ENCODE data around the gene MAP3K20.
A peak's percentile ranks its signal among the peaks of the same experiment; 100 is the strongest.

Gene MAP3K20

GRCh38 chr2:173051463-173052215 lies 24.0 kb upstream of the MAP3K20 start:
- DNase-seq (ENCODE audit: low read depth) = no peak

- DNase-seq (ENCODE audit: low read depth) = peak; percentile 45
These were observed 22.5 kb upstream of the MAP3K20 start for GRCh38 chr2:173053043-173053699.

GRCh38 chr2:173054466-173054865 lies 21.2 kb upstream of the MAP3K20 start:
- peak; percentile 55 for DNase-seq (ENCODE audit: low read depth)

- no peak for DNase-seq (ENCODE audit: low read depth)
These were observed 18.8 kb upstream of the MAP3K20 start for GRCh38 chr2:173056705-173057364.

- no peak for DNase-seq (ENCODE audit: low read depth)
These were observed 17.5 kb upstream of the MAP3K20 start for GRCh38 chr2:173058097-173058496.

GRCh38 chr2:173058673-173059072 lies 17.0 kb upstream of the MAP3K20 start:
- no peak for DNase-seq (ENCODE audit: low read depth)

GRCh38 chr2:173059292-173059691 lies 16.4 kb upstream of the MAP3K20 start:
- no peak for DNase-seq (ENCODE audit: low read depth)

- peak; percentile 52 for DNase-seq (ENCODE audit: low read depth)
These were observed 15.6 kb upstream of the MAP3K20 start for GRCh38 chr2:173059971-173060461.

- no peak for DNase-seq (ENCODE audit: low read depth)
These were observed 12.8 kb upstream of the MAP3K20 start for GRCh38 chr2:173062801-173063200.

GRCh38 chr2:173064151-173064805 lies 11.4 kb upstream of the MAP3K20 start:
- DNase-seq (ENCODE audit: low read depth) = no peak

GRCh38 chr2:173066887-173067676 lies 8.6 kb upstream of the MAP3K20 start:
- DNase-seq (ENCODE audit: low read depth) = no peak

- peak; percentile 34 for DNase-seq (ENCODE audit: low read depth)
These were observed 428 bp upstream of the MAP3K20 start for GRCh38 chr2:173075056-173075780.

GRCh38 chr2:173076581-173077345 lies 1.1 kb downstream of the MAP3K20 start:
- peak; percentile 68 for DNase-seq (ENCODE audit: low read depth)

- peak; percentile 68 for DNase-seq (ENCODE audit: low read depth)
These were observed 2.0 kb downstream of the MAP3K20 start for GRCh38 chr2:173077506-173078177.

- peak; percentile 61 for DNase-seq (ENCODE audit: low read depth)
These were observed 3.5 kb downstream of the MAP3K20 start for GRCh38 chr2:173079141-173079540.

- DNase-seq (ENCODE audit: low read depth) = peak; percentile 98
These were observed 4.6 kb downstream of the MAP3K20 start for GRCh38 chr2:173079973-173080860.

- peak; percentile 51 for DNase-seq (ENCODE audit: low read depth)
These were observed 11.0 kb downstream of the MAP3K20 start for GRCh38 chr2:173086518-173087213.

GRCh38 chr2:173087214-173087581 lies 11.6 kb downstream of the MAP3K20 start:
- DNase-seq (ENCODE audit: low read depth) = peak; percentile 50

Data from ELR (cell line).